ENCODE measurements around the gene FRMPD2.

FRMPD2 gene

GRCh38 chr10:48272682-48273081, 1.8 kb downstream of the FRMPD2 start:
- TF ChIP-seq FOXP2 (optimal IDR thresholded peaks at IDR 0.05; ENCODE audit: borderline replicate concordance, extremely low read depth, extremely low read length, insufficient read depth) (no peak), TAF1 (IDR thresholded peaks at IDR 0.05; ENCODE audit: borderline replicate concordance, insufficient read depth, low read length) (no peak), SIN3A (IDR thresholded peaks at IDR 0.05; ENCODE audit: borderline replicate concordance, insufficient read depth, low read length) (no peak), REST (IDR thresholded peaks at IDR 0.05; ENCODE audit: insufficient read depth in 1 of 2, low read depth in 2 of 2, low read length in 2 of 2) (no peak), POLR2AphosphoS5 (IDR thresholded peaks at IDR 0.05; ENCODE audit: low read depth, low read length) (no peak)

GRCh38 chr10:48271047-48271730, 3.3 kb downstream of the FRMPD2 start:
- no peak for TF ChIP-seq FOXP2 (optimal IDR thresholded peaks at IDR 0.05; ENCODE audit: borderline replicate concordance, extremely low read depth, extremely low read length, insufficient read depth)
- TF ChIP-seq SIN3A (IDR thresholded peaks at IDR 0.05; ENCODE audit: borderline replicate concordance, insufficient read depth, low read length): no peak
- TF ChIP-seq TAF1 (IDR thresholded peaks at IDR 0.05; ENCODE audit: borderline replicate concordance, insufficient read depth, low read length): no peak
- no peak for TF ChIP-seq POLR2AphosphoS5 (IDR thresholded peaks at IDR 0.05; ENCODE audit: low read depth, low read length)
- TF ChIP-seq REST (IDR thresholded peaks at IDR 0.05; ENCODE audit: insufficient read depth in 1 of 2, low read depth in 2 of 2, low read length in 2 of 2): no peak

GRCh38 chr10:48266528-48266927, 8.0 kb downstream of the FRMPD2 start:
- TF ChIP-seq FOXP2 (optimal IDR thresholded peaks at IDR 0.05; ENCODE audit: borderline replicate concordance, extremely low read depth, extremely low read length, insufficient read depth): no peak
- TF ChIP-seq TAF1 (IDR thresholded peaks at IDR 0.05; ENCODE audit: borderline replicate concordance, insufficient read depth, low read length): no peak

- TF ChIP-seq REST (IDR thresholded peaks at IDR 0.05; ENCODE audit: insufficient read depth in 1 of 2, low read depth in 2 of 2, low read length in 2 of 2): no peak
- TF ChIP-seq SIN3A (IDR thresholded peaks at IDR 0.05; ENCODE audit: borderline replicate concordance, insufficient read depth, low read length): no peak
- no peak for TF ChIP-seq TAF1 (IDR thresholded peaks at IDR 0.05; ENCODE audit: borderline replicate concordance, insufficient read depth, low read length)
- TF ChIP-seq FOXP2 (optimal IDR thresholded peaks at IDR 0.05; ENCODE audit: borderline replicate concordance, extremely low read depth, extremely low read length, insufficient read depth): no peak
- TF ChIP-seq POLR2AphosphoS5 (IDR thresholded peaks at IDR 0.05; ENCODE audit: low read depth, low read length): no peak
These were observed 16.4 kb downstream of the FRMPD2 start for GRCh38 chr10:48258105-48258504.

GRCh38 chr10:48257407-48257961, 17.0 kb downstream of the FRMPD2 start:
- TF ChIP-seq TAF1 (IDR thresholded peaks at IDR 0.05; ENCODE audit: borderline replicate concordance, insufficient read depth, low read length) (no peak), FOXP2 (optimal IDR thresholded peaks at IDR 0.05; ENCODE audit: borderline replicate concordance, extremely low read depth, extremely low read length, insufficient read depth) (no peak), REST (IDR thresholded peaks at IDR 0.05; ENCODE audit: insufficient read depth in 1 of 2, low read depth in 2 of 2, low read length in 2 of 2) (no peak), SIN3A (IDR thresholded peaks at IDR 0.05; ENCODE audit: borderline replicate concordance, insufficient read depth, low read length) (no peak), POLR2AphosphoS5 (IDR thresholded peaks at IDR 0.05; ENCODE audit: low read depth, low read length) (no peak)

Measured in PFSK-1 (cell line).